ENCODE data around the gene KLHL9.

Gene KLHL9

GRCh38 chr9:21317956-21318923 lies 17.0 kb downstream of the KLHL9 start:
- peak; percentile 28 for DNase-seq (ENCODE audit: low read depth)

GRCh38 chr9:21316860-21317259 lies 18.3 kb downstream of the KLHL9 start:
- DNase-seq (ENCODE audit: low read depth) = no peak

DNA sequence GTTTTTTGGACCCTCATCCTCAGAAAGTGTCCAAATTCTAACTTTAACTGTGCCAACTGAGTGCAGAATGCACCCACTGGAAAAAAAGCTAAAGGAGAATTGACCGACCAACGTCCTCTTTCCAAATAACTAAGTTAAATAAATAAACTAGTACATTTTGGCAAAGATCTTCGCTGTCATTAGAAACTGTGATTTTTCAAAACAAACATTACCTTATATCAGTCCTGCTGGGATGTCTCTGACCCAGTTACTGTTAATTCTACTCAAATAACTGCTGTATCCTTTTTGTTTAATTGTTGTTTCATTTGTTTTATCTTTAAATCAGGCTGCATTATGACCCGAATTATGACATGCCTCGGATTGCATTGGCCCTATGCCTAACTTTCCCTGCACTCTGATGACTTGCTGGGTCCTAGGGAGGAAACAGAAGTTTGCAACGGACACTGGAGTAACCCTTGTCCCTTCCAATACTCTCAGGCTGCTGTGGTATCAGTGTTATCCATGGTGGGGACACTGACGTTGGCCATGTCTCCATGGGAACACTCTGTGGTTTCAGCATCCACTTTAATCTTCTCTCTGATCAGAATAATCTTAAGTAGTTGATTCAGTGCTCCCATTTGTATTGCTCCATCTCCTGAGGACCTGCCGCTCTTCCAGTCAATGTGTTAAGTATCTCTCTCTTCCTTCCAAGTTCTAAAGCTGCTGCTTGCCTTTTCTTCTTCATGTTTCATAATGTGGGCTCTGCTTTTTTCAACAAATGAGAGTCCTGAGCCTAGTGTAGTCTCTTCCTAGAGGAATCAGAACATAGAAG lies 19.0 kb downstream of the KLHL9 start:
- DNase-seq (ENCODE audit: low read depth) = no peak

DNA sequence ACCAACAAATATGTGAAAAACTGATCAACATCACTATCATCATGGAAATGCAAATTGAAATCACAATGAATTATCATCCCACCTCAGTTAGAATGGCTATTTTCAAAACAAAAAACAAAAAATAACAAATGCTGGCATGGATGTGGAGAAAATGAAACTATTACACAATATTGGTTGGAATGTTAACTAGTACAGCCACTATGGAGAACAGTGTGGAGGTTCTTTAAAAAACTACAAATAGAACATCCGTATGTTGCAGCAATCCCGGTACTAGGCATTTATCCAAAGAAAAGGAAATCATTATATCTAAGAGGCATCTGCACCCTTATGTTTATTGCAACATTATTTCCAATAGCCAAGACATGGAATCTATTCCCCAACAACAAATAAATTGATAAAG lies 21.1 kb downstream of the KLHL9 start:
- DNase-seq (ENCODE audit: low read depth) = no peak

DNA sequence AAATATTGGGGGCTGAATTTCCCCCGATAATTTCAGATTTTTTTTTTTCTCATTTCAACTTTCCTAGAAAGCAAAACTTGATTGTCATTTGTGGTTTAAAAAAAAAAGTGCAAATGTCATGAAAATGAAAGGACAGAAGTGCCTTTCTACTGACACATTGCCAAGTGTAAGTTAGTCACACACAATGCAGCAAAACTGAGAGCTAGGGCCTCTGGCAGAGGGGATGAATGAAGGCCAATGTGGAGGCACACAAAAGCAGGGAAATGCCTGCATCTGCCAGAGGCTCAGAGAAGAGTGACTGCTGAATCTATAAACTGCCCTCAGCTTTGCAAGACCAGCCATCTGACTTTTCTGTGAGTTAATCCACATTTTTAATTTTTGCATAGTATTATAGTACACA lies 23.3 kb downstream of the KLHL9 start:
- no peak for DNase-seq (ENCODE audit: low read depth)

DNA sequence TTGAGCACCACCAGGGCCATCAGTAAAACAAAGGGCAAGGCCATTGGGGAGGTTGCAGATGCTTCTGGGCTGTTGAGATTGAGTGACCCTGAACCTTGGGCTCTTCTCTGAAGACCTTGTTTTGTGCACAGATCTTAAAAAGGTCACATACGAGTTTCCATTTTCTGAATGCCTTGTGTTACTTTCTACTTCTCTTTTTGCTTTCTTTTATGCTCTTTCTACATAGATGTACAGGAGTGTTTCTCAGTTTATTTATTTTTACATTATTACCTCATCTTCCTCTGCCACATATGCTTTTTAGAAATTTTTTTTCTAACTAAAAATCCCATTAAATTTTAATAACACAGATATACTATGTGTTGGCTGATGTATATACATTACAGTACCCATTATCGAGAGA lies 30.0 kb downstream of the KLHL9 start, which contains the start of gene IFNA5:
TSS of gene IFNA5 (minus strand) at position 101 of the 400 bp plus-strand sequence. CDS start at position 44, 57 bp downstream.
- no peak for DNase-seq (ENCODE audit: low read depth)

GRCh38 chr9:21295992-21296391 lies 39.2 kb downstream of the KLHL9 start:
- no peak for DNase-seq (ENCODE audit: low read depth)

- no peak for DNase-seq (ENCODE audit: low read depth)
Observed at GRCh38 chr9:21294904-21295538, 40.2 kb downstream of the KLHL9 start.

- DNase-seq (ENCODE audit: low read depth) = no peak
Observed at GRCh38 chr9:21294364-21294774, 40.8 kb downstream of the KLHL9 start.

- no peak for DNase-seq (ENCODE audit: low read depth)
Observed at GRCh38 chr9:21289848-21290247, 45.4 kb downstream of the KLHL9 start.

- DNase-seq (ENCODE audit: low read depth) = no peak
Observed at GRCh38 chr9:21287280-21287679, 47.9 kb downstream of the KLHL9 start.

GRCh38 chr9:21286659-21287058 lies 48.5 kb downstream of the KLHL9 start:
- no peak for DNase-seq (ENCODE audit: low read depth)

DNA sequence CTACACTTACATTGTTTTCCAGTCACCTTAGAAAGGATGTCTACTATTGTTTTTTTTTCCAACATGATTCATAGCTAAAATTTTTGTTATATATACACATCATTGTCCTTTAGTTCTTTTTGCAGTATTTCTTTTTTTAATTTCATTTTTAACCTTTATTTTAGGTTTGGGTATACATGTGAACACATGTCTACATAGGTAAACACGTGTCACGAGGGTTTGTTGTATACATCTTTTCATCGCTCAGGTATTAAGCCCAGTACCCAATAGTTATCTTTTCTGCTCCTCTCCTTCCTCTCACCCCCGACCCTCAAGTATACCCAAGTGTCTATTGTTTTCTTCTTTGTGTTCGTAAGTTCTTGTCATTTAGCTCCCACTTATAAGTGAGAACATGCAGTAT lies 49.1 kb downstream of the KLHL9 start:
- DNase-seq (ENCODE audit: low read depth) = no peak

DNA sequence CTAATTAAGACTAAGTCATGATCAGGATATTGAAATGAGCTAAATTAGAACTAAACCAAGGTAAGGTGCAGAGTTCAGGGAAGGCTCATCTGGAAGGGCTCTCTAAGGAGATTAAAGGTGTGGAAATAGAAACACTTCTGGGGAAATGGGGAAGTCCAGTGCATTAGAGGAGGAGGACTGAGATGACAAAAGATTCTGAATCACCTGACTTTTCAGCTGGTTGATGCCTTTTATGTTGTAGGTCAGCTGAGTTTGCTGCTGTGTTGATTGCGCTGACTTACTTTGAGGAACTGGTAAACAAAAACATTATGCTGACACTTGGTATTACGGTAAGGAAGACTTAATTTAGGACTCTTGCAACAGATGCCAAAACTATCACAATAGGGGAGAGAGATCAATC lies 53.9 kb downstream of the KLHL9 start:
- DNase-seq (ENCODE audit: low read depth) = no peak
